PC-3 (cell line): ENCODE measurements around the gene FCHO2.

Experiments used
- CTCF ChIP-seq: fragments of 300-600 bp; sonication (generic); conservative IDR thresholded peaks from 2 replicates; pipeline ENCODE4 v1.5.1; 2017; ENCODE audit warnings: antibody characterized with exemption, low read depth, mild to moderate bottlenecking, low read length
- EZH2 ChIP-seq: fragments of 300-600 bp; sonication (generic); IDR thresholded peaks from one replicate; pipeline ENCODE4 v1.6.1; 2017; ENCODE audit warnings: antibody characterized with exemption, mild to moderate bottlenecking, low read length; ENCODE audit not compliant: unreplicated experiment

GRCh38 chr5:73045623-73046022, 89.8 kb downstream of the FCHO2 start:
- TF ChIP-seq CTCF: no peak
- no peak for TF ChIP-seq EZH2
